PFSK-1 (cell line): Measurements from ENCODE around the gene RAP1GAP.

Experiments
- FOXP2 ChIP-seq: optimal IDR thresholded peaks from 2 replicates; pipeline ENCODE3; 2011; ENCODE audit warnings: borderline replicate concordance, control low read depth, inconsistent platforms; ENCODE audit not compliant: insufficient read depth; ENCODE audit errors: extremely low read length, extremely low read depth
- POLR2AphosphoS5 ChIP-seq: IDR thresholded peaks from 2 replicates; pipeline ENCODE4 v1.6.1; 2012; ENCODE audit warnings: low read depth, mild to moderate bottlenecking, control low read depth, low read length, moderate library complexity
- SIN3A ChIP-seq: IDR thresholded peaks from 2 replicates; pipeline ENCODE4 v1.6.1; 2012; ENCODE audit warnings: mild to moderate bottlenecking, low read length, moderate library complexity, borderline replicate concordance; ENCODE audit not compliant: insufficient read depth
- TAF1 ChIP-seq: IDR thresholded peaks from 2 replicates; pipeline ENCODE4 v1.6.1; 2012; ENCODE audit warnings: low read length, control low read depth, borderline replicate concordance; ENCODE audit not compliant: insufficient read depth
- TF ChIP-seq, protein P1 (sequence below), 2 experiments: IDR thresholded peaks; 2 replicates each; pipeline versions ENCODE4 v1.6.1 to v1.8.0; 2011 to 2012; ENCODE audit warnings: low read depth in 2 of 2, low read length in 2 of 2, control low read depth in 1 of 2, inconsistent platforms in 1 of 2, mild to moderate bottlenecking in 1 of 2, moderate library complexity in 1 of 2; ENCODE audit not compliant: insufficient read depth in 1 of 2

RAP1GAP gene

DNA sequence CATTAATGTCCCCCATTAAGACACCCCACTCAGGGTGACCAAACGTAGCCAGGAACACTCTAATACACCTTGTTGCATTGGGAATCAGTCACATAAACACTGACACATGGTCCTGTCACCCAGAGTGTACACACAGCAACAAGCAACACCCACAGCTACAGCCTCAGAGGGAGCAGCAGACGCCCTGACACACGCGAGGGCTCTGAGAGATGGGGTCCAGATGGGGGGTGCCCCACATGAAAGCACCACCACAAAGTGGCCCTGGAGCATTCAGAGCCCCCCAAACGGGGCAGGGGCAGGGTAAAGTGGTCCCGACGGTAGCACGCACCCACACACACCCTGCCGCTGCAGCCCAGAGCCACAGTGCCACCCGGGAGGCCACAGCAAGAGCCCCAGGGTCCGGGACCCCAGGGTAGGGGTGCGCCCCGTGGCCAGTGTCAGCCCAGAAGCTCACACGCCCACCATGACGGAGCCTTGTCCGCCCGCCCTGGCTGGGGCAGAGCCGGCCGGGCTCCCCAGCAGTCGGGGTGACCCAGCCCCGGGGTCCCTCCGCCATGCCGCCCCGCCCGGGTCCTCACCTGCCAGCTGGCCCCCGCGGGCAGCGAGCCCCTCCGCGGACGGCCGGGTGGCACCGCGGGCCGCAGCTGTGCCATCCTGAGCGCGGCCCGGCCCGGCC lies 47.3 kb downstream of the RAP1GAP start:
- no peak for TF ChIP-seq FOXP2
- no peak for TF ChIP-seq POLR2AphosphoS5
- no peak for TF ChIP-seq SIN3A
- TF ChIP-seq TAF1 = no peak
- TF ChIP-seq, protein P1, sequence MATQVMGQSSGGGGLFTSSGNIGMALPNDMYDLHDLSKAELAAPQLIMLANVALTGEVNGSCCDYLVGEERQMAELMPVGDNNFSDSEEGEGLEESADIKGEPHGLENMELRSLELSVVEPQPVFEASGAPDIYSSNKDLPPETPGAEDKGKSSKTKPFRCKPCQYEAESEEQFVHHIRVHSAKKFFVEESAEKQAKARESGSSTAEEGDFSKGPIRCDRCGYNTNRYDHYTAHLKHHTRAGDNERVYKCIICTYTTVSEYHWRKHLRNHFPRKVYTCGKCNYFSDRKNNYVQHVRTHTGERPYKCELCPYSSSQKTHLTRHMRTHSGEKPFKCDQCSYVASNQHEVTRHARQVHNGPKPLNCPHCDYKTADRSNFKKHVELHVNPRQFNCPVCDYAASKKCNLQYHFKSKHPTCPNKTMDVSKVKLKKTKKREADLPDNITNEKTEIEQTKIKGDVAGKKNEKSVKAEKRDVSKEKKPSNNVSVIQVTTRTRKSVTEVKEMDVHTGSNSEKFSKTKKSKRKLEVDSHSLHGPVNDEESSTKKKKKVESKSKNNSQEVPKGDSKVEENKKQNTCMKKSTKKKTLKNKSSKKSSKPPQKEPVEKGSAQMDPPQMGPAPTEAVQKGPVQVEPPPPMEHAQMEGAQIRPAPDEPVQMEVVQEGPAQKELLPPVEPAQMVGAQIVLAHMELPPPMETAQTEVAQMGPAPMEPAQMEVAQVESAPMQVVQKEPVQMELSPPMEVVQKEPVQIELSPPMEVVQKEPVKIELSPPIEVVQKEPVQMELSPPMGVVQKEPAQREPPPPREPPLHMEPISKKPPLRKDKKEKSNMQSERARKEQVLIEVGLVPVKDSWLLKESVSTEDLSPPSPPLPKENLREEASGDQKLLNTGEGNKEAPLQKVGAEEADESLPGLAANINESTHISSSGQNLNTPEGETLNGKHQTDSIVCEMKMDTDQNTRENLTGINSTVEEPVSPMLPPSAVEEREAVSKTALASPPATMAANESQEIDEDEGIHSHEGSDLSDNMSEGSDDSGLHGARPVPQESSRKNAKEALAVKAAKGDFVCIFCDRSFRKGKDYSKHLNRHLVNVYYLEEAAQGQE (IDR thresholded peaks at IDR 0.05; ENCODE audit: insufficient read depth in 1 of 2, low read depth in 2 of 2, low read length in 2 of 2) = no peak

GRCh38 chr1:21621051-21621450 lies 48.1 kb downstream of the RAP1GAP start:
- TF ChIP-seq TAF1 (no peak), SIN3A (no peak), FOXP2 (no peak), POLR2AphosphoS5 (no peak)
- TF ChIP-seq, protein P1 (IDR thresholded peaks at IDR 0.05; ENCODE audit: insufficient read depth in 1 of 2, low read depth in 2 of 2, low read length in 2 of 2) = no peak

DNA sequence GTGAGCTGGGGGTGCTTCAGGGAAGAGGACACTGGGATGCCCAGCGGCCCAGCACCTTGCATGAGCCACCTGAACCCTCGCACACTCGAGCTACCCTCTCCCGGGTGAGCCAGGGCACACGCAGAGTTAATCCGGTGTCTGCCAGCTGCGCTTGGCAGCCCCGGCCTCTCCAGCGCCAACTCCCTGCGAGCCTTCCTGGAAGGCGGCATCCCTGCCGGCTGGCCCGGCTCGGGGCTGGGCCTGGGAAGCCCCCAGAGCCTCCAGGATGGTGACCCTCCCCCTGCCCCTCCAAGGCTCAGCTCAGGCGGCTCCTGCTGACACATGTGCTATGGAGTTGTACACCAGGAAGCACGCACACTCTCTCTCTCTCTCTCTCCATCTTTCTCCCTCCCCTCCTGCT lies 48.7 kb downstream of the RAP1GAP start:
- no peak for TF ChIP-seq SIN3A

DNA sequence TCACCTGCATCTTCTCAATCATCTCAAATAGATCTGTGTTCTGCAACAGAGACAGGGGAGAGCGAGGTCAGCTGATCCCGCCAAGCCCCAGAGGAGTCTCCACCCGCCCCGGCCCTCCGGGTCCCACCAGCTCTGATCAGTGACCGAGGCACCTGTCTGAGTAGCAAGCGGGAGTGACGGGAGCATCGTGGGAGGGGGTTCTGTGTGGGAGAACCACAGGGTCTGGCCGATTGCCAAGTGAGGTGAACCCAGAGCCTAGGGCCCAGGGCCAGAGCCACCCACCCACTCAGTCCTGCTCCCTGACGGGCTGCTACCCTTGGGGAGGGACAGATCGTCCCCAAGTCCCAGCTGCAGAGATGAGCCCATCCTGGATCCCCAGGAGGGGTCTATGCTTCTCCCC lies 49.1 kb downstream of the RAP1GAP start:
- TF ChIP-seq, protein P1 (IDR thresholded peaks at IDR 0.05; ENCODE audit: insufficient read depth in 1 of 2, low read depth in 2 of 2, low read length in 2 of 2) = no peak
- no peak for TF ChIP-seq SIN3A
- TF ChIP-seq POLR2AphosphoS5 = no peak
- TF ChIP-seq FOXP2 = no peak
- TF ChIP-seq TAF1 = no peak

GRCh38 chr1:21619375-21619947 lies 49.7 kb downstream of the RAP1GAP start:
- TF ChIP-seq TAF1 (no peak), POLR2AphosphoS5 (no peak), SIN3A (no peak), FOXP2 (no peak)
- TF ChIP-seq, protein P1 (IDR thresholded peaks at IDR 0.05; ENCODE audit: insufficient read depth in 1 of 2, low read depth in 2 of 2, low read length in 2 of 2) = no peak
